NCI-H2196 (cell line): Measurements from ENCODE around the gene IFNA6.
"Not testable (repeated sequence)": the region's sequence is repeated elsewhere in the genome, so short reads cannot be mapped to it uniquely, and the experiment has no call there.

Source experiments
- DNase-seq: peaks from one replicate; lab custom pipeline; 2025; ENCODE audit not compliant: unreplicated experiment; lab: John Stamatoyannopoulos, UW

IFNA6 gene

DNA sequence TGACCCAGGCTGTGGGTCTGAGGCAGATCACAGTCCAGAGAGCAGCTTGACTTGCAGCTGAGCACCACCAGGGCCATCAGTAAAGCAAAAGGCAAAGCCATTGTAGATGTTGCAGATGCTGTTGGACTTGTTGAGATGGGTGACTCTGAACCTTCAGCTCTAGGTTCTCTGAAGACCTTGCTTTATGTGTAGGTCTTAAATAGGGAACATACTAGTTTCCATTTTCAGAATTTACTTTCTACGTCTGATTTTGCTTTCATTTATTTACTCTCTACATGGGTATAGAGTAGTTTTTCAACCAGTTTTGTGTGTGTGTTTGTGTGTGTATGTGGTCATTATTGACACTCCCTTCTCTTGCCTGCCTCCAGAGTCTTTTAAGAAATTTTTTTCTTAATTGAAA, at the start of gene IFNA6:
TSS of gene IFNA6 (minus strand) at position 101 of the 400 bp plus-strand sequence. CDS start at position 101, 0 bp downstream.
- DNase-seq: no peak

DNA sequence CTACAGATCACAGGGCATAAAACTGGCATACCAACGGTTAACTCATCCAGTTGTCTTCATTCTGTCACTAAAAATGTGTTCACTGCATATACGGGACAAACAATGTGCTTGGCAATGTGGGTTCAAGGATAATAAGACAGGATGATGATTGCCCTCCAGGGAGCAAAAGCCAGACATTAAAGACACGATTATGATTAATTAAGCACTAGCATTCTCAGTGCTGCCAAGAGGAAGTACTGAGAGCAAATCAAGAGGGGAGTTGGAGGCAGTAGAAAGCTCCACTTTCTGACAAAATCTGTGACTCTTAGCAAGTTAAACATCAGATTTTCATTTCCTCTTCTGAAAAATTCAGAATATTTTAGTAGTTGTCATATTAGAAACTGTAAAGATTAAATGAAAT, 49.3 kb upstream of the IFNA6 start:
- DNase-seq: no peak

DNA sequence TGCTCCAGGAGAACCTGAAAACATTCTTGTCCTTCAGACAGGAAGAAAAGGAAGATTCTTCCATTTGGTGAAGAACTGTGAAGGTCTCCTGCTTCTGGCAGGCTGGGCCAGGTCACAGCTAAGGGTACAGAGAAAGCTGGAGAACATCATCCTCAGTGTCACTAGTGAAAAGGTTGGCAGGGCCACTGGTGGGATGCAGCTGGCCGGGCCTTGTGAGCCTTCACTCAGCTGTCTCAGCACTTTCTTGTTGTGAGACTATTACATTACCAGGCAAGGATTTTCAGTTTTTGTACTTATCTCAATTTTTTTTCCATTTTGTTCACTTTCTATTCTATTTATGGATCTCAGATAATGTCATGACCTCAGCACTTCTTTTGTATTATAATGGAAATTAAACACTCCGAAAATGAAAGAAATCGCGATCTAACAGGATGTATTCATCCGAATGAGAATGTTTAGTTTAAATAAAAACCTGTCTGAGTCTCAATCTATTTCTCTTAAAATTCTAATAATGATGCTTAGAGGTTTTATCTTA, 48.3 kb upstream of the IFNA6 start:
- DNase-seq: no peak

DNA sequence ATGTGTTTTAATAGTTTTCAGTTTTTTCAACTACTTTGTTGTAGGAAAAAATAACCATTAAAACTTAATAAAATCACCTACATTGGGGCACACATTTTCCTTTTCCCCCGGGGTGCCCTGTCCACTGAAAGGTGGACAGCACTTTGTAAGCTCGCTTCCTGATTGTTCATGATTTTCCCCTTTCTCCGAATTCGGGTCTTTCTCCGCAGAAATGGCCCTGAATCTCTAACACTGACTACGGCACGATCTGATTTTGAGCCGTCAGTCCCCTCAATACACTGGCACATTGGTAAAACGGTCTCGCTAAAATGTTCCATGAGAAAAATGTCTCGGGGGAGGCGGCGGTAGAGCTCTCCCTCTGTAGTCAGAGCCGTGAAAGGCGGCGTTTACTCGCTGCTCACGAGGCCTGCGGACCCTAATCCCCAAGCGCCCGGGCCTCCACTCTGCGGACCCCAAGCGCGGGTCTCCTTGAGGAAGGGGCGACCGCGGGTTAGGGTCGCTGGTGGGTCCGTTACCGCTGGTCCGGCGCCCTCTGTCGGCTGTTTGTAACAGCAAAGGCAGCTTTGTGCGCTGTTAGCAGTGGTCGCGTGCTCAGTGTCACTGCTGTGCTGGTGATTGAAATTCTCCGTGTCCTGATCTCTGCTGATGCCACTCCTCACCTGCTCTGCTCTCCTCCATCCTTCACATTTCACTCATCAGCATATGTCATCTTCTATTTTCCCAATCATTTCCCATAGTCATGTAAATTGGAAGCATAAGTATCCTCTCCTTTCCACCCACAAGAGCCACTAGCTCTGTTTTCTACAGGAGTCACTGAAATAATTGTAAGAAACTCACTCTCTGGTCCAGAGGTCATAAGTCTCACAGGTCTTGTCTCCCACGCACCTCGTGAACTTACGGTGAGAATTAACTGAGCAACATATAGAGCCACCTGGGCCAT, 45.4 kb upstream of the IFNA6 start:
- no peak for DNase-seq

DNA sequence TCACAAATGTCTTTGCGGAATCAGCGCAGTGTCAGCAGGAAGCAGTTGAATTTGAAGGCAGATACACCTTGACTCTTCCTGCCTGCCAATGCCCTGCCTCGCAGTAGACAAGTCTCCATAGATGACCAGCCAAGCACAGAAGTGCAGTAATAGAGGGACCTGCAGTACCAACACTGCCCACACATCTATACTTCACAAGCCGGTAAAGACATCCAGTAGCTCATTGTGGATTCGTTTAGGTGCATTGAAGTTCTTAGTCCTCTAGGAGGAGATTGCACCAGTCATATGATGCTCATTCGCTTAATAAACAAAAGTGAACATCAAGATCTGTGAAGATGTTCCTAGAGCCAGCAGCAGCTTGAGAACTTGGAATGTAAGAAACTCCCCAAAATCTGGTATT, 41.6 kb upstream of the IFNA6 start:
- no peak for DNase-seq

DNA sequence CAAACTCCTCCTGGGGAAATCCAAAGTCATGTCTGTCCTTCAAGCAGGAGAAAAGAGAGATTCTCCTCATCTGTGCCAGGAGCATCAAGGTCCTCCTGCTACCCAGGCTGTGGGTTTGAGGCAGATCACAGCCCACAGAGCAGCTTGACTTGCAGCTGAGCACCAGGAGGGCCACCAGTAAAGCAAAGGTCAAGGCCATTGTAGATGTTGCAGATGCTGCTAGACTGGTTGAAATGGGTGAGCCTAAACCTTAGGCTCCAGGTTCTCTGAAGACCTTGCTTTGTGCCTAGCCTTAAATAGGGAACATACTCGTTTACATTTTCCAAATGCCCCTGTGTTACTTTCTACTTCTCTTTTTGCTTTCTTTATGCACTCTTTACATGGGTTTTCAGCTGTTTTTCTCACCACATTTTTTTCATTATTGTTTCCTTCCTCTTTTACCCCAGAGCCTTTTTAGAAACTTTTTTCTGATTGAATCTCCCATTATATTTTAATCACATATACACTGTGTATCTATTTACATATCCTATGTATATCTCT, 34.5 kb upstream of the IFNA6 start, which contains the start of gene IFNA2:
TSS of gene IFNA2 (minus strand) at position 268 of the 540 bp plus-strand sequence. CDS start at position 199, 69 bp downstream.
- no peak for DNase-seq

DNA sequence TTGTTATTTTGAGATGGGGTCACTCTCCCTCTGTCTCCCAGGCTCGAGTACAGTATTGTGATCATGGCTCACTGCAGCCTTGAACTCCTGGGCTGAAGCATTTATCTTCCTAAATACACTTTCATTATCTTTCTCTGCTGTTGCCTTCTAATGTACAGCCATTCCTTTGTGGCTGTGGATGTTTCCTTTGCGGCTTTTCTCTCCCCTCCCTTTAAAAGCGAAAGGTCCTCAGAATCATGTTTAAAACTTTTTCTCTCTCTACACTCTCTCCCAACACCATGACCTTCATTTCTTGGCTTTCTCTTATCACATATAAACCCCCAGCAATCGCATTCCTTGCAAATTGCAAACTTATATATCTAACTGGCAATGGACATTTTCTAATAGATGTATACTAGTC, 32.9 kb upstream of the IFNA6 start:
- no peak for DNase-seq

DNA sequence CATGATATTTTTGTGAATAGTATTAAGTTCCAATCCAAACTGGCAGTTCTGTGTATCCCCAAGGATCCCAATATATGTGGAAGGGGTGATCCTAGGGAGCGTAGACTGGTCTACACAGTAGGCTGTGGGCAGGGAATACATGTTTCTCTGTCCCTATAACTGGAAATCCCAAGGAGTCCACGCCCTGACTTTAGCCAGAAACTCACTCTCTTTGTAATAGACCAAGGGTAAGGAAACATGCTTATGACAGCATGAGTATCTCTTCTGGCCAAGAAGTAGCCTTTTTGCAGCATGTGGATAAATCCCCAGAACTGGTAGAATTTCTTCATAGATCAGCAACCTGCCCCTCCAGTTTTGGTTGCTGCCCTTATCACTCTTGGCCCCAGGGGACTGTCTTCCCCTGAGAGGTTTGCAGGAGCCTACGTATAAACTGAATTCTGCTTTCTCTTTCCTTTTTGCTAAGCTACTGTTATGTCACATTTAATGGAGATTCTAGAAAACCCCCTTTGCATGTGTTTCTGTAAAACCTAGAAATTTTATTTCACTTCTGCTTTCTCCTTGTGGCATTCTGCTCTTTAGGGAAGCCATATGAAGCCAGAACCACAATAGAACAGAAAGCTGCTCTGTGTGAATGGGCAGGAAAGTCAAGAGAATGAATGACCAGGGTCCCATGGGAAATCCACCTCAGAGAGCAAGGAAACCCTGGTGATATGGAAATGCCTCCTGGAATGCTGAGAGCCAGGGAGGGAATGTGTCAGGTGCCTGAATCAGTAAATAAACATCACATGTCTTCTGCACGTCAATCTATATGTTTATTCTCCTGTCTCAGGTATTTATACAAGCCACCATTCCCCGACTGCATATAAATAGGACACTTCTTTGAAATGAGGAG, 31.0 kb upstream of the IFNA6 start:
- DNase-seq: no peak

DNA sequence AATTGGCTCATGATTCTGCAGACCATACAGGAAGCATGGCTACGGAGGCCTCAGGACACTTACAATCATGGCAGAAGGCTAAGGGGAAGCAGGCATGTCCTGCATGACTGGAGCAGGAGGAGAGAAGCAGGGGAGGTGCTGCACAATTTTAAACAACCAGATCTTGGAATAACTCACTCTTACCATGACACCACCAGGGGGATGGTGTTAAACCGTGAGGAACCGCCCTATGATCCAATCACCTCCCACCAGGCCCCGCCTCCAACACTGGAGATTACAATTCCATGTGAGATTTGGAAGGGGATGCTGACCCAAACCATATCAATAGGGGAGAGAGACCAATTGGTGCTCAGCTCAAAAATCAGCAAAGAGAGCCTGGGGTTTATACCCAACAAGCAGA, 20.8 kb upstream of the IFNA6 start:
- DNase-seq: not testable (repeated sequence)

DNA sequence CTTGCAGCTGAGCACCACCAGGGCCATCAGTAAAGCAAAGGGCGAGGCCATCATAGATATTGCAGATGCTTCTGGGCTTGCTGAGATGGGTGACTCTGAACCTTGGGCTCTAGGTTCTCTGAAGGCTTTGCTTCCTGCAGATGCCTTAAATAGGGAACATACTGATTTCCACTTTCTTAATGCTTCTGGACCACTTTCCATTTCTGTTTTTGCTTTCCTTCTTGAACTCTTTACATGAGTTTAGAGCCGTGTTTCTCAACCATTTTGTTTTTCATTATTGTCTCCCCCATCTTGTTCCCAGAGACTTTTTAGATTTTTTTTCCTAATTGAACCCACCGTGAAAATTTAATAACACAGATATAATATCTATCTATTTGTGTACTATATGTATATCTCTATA, 17.3 kb upstream of the IFNA6 start, which contains the start of gene IFNA13:
TSS of gene IFNA13 (minus strand) at position 101 of the 400 bp plus-strand sequence. CDS start at position 54, 47 bp downstream.
- DNase-seq: no peak

DNA sequence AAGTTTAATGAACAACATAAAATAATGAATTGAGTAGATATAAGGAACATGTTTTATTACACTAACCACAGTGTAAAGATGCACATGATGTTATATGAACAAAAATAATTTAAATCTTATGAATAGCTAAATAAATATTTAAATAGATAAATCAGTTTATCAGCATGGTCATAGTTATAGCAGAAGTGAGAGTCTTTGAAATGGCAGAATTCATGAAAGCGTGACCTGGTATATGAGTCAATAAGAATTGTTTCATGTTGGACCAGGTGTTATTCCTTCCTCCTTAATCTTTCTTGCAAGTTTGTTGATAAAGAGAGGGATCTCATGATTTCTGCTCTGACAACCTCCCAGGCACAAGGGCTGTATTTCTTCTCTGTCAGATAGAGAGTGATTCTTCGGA, 16.5 kb upstream of the IFNA6 start:
- DNase-seq: not testable (repeated sequence)

DNA sequence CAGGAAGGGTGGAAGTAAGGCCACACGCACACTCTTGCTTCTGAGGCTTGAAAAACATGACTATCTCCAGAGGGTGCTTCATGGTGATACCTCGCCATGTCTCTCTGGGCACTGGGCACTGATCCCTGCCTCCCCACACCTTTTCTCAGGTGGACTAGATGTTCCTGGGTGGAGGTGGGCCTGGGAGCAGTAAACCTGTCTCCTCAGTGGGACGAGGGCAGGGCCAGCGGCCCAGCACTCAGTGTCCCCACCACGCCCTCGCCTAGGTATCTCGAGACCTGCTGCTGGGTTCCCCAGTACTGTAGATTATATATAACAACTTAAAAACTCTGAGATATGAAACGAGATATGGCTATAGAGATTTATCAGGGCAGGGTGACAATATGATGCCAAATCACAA, 11.6 kb upstream of the IFNA6 start:
- DNase-seq: no peak

DNA sequence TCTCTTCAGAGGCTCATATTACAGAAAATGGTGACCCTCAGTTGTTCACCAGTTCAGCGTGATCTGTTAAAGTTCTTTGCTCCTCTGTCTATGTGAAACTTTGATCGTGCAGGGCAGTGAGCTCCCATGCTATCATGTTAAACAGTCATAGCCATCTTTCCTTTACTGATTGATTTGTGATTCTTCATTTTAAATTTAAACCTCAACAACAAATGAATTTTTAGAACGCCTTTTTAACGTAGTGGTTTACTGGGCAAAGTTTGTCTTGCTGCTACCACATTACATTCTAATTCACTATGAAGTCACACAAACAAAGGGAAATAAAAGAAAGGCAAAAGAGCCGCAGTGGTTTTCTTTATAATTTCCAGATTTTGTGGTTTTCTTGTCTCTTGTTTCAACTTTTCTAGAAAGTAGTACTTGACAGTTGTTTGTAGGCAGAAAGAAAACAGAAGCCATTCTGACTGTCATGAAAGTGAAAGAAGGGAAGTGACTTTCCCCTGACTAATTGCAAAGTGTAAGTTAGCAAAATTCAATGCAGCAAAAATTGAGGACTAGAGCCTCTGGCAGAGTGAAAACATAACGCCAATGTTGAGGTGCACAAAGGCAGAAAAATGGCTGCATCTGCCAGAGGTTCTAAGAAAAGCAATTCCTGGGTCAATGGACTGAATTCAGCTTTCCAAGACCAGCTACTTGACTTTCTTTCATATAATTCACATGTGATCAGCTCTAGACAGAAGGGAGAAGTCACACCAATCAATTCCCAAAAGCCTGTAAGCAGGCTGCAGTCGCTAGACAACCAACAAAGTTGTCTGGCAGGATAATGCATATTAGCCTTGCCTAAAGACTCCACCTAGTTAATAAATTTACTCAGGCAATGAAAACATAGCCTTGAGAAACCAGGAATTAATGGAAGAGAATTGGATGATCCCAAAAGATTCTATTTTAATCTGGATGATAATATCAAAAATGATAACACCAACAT, 7.1 kb upstream of the IFNA6 start:
- DNase-seq: no peak

DNA sequence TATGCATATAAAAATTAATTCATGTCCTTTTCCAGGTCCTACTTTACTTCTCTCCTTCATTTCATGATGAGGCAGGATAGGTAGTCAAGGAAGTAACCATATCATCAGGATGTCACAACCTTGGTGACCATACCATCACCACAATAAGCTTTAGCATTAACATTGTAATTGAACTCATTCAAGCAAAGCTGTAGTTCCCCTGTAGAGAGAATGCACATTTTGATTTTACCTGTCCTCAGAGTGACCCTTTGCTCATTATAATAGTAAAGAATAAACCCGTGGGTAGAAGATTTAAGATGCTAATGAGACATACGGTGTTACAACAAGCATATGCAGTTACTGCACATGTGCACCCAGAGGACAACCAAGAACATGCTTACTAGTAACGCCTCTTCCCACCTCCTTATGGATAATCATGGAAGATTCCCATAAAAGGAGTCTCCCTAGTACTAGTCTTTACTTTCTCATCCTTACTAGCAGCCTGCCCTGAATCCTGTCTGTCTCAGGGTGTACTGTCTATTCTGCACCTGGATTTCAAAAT, 2.2 kb downstream of the IFNA6 start:
- no peak for DNase-seq

DNA sequence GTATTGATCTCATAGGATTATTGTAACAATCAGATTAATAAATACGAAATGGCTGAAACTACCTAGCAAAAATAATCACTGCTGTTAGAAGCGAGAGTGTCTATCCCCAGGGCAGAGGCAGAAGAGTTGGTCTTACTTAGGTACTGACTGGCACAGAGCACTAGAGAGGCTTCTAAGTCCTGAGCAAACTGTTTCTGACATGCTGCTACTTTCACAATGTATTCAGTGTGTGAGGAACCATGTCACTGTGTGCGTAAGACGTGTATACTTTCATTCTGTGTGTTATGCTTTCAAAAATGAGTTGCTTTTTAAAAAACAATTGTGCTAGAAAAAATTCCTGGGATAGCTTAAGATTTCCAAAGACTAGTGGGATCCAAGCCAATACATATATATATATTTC, 10.0 kb downstream of the IFNA6 start:
- no peak for DNase-seq

DNA sequence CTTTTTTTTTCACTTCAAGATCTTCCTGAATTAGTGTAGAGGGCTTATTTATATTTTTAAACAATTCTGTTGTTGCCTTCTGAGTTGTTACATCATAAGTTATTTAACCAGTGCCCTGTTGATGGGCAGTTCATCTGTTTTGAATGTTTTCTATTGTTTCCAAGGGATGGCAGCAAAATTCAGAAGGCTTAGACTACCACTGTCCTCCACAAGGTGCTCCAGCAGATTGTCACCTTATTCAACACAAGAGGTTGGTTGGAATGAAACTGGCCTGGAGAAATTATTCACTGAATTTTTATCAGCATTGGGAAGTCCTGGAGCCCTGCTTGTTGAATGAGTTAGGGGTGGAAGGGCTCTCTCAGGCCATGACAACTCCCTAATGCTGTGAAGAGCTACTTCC, 14.2 kb downstream of the IFNA6 start:
- no peak for DNase-seq

DNA sequence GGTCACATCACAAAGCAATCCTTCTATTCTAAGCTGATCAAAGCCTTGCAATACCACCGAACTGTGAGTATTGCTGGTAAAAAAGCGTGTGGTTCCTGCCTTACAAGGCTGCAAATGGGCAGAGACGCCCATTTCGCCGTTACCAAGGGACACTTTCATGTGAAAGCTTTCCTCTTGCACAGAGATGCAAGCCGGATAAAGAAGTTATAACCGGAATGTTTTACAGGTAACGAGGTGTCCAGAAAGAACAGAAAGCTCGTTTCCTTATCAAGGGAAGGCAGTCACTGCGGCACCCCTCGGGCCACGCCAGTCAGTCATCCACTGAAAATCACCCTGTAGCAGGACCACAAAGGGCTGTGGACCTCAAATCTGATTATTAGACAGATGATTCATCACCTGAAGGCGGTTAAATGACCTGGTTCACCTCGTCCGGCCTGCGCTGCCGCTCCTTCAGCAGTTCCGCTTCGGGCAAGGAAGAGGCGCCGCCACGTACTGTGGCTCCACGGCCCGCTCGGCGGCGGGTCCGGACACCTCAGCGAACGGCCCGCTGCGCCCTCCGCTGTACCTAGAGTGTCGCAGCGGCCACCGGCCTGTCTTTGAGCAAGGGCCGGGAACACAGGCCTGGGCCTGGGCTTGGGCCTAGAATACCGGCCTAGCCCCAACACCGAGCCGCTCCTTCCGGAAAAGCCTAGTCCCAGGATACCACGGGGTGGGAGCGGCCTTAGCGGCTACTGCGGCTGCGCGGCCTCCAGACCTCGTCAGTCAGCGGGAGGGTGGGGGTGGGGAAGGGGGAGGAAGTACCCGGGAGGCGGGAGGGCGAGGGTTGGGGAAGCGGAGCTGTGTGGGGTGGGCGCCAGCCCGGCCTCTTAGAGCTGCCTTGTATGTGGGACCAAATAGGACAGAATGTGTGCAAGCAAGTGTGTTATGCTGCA, 15.7 kb downstream of the IFNA6 start, which contains the start of gene KLHL9:
TSS of gene KLHL9 (minus strand) at position 704 of the 932 bp plus-strand sequence. CDS start at position 159, 545 bp downstream.
- DNase-seq: peak; percentile 88

DNA sequence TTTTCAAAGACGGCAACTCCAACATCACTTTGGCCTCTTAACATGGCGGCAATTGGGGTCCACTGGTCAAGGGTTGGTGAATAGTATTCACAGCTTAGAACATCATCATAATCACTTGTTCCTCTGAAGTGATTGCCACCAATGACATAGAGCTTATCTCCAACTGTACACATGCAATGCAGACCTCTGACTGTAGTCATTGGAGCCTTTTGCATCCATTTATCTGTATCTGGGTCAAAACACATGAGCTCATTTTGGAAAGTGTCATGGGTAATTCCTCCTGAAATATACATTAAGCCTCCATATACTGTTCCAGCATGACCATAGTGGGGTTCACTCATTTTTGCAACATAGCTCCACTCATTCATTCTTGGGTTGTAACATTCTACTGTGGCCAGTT, 17.5 kb downstream of the IFNA6 start:
- no peak for DNase-seq
